PFSK-1 (cell line): Measurements from ENCODE around the gene QRFP.

Experiments
- POLR2AphosphoS5 ChIP-seq: IDR thresholded peaks from 2 replicates; pipeline ENCODE4 v1.6.1; 2012; ENCODE audit warnings: low read depth, mild to moderate bottlenecking, control low read depth, low read length, moderate library complexity
- SIN3A ChIP-seq: IDR thresholded peaks from 2 replicates; pipeline ENCODE4 v1.6.1; 2012; ENCODE audit warnings: mild to moderate bottlenecking, low read length, moderate library complexity, borderline replicate concordance; ENCODE audit not compliant: insufficient read depth

DNA sequence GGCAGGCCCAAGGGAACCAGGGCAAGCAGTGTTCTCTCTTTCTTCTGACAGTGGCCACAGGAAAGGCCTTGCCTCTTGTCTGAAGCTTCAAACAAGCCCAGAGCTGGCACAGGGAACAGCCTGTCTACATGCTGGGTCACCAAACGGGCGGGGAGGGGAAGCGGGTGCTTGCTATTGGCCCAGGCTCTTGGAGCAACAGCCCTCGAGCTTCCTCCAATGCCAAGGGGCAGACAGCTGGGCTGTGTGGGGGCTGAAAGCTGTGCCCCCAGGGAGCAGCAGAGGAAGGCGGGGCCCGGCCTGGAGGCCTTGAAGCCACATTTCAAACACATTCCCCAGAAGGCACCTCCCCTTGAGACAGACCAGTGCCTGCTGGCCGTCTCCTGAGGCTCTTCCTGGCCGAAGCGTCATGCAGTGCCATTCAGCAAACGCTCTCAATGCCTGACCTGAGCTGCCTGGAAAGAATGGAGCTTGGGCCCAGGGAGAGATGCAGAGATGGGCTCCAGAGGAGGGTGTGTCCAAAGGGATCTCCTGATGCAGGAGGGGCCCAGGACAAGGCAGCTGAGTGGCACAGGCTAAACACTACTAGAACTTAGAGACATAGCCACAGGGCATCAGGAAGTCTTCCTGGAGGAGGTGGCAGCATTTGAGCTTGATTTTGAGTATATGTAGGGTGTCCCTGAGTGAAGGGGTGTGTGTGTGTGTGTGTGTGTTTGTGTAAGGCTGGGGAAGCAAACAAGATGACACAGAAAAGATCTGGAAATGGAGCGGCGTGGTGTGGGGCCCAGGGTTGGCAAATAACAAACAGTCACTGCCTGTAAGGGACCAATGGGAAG, 39.9 kb upstream of the QRFP start:
- TF ChIP-seq POLR2AphosphoS5: no peak
- no peak for TF ChIP-seq SIN3A
